ENCODE measurements around the gene PDE7B.
"Not testable (repeated sequence)": the region's sequence is repeated elsewhere in the genome, so short reads cannot be mapped to it uniquely, and the experiment has no call there.

PDE7B gene

DNA sequence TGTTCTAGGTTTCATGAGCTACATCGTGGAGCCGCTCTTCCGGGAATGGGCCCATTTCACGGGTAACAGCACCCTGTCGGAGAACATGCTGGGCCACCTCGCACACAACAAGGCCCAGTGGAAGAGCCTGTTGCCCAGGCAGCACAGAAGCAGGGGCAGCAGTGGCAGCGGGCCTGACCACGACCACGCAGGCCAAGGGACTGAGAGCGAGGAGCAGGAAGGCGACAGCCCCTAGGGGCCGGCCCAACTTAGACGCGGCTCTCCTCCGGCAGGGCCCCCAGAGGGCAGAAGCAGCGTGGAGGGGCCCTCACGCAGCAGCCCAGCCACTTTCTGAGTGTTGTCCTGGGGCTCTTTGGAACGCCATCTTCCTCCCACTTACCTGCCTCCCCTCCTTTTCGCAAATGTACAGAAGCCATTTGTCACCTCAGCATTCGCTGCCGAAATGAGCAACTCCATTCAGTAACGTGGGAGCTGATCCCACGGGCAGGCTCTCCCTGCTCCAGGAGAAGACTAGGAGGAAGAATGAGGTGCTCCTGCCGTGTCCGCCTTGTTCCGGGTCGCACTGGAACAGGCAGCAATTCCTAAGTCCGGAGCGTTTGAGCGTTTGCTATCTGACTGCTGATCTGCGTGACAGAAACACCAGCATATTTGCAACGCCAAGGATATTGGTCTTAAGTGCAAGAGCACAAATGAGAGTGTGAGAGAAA, 340.3 kb downstream of the PDE7B start:
- DNase-seq (ENCODE audit: low spot score): no peak

DNA sequence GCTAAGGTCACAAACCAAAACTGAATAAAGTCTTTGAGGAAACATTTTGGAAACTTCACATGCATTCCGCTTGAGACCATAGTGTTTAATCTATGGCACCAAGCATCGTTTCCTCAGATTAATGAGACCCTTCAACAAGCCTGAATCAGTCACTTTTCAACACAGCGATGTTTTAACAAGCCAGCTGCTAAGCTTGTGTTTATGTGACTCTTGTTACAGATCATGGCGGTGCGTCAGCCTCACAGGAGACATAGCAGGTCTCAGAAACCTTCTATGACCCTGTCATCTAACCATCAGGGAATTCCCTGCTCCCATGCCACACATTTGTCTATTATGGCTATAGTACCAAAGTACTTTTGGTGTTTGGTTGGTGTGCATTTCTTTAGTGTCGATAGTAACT, 341.4 kb downstream of the PDE7B start:
- no peak for DNase-seq (ENCODE audit: low spot score)

DNA sequence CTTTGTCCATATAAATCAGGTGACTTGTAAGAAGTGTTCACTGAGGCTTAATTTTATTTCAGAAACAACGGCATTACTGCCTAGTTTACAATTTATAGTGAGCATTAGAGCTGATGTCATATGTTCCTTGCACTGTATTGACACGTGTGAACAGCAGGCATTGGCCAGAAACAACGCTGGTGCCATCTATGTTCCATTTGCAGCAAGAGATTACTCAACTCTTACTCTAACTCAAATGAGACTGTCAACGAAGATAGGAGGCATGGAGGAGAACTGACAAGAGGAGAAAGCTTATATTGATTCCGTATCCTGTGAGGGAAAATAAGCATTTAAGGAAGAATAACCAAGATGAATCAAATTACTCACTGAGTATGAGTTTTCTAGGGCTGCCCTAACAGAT, 350.2 kb downstream of the PDE7B start:
- no peak for DNase-seq (ENCODE audit: low spot score)

DNA sequence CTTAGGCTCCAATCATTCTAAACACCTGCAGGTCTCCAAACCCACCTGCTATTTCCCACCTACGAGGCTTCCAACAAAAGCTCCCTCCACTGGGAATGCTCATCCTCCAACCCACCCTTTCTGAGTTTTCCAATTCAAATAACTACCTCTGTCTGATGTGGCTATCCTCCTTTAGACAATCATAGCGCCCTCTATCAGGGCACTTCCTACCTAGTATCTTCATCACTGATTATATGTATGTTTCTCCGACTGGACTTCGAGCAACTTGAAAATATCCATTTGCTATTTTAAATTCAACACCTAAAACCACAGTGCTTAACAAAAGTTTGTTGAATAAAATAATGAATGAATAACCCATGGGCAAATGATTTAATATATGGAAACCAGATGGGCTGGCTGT, 357.3 kb downstream of the PDE7B start:
- no peak for DNase-seq (ENCODE audit: low spot score)

DNA sequence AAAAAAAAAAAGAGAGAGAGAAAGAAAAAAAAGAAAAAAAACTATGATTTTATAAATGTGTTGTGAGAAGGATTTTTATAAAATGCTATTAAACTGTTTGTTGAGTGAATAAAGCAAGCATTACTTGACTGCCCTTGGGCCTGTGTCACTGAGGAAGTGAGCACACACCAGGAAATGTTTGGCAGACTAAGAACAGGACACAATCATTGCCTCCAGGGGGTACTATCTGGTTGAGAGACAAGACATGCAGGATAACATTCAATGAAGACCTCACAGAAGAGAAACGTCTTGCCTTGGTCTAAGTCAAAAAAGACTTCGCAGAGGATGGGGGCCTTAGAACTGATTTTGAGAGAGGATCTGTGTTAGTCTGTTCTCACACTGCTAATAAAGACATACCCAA, 358.0 kb downstream of the PDE7B start:
- DNase-seq (ENCODE audit: low spot score): no peak

DNA sequence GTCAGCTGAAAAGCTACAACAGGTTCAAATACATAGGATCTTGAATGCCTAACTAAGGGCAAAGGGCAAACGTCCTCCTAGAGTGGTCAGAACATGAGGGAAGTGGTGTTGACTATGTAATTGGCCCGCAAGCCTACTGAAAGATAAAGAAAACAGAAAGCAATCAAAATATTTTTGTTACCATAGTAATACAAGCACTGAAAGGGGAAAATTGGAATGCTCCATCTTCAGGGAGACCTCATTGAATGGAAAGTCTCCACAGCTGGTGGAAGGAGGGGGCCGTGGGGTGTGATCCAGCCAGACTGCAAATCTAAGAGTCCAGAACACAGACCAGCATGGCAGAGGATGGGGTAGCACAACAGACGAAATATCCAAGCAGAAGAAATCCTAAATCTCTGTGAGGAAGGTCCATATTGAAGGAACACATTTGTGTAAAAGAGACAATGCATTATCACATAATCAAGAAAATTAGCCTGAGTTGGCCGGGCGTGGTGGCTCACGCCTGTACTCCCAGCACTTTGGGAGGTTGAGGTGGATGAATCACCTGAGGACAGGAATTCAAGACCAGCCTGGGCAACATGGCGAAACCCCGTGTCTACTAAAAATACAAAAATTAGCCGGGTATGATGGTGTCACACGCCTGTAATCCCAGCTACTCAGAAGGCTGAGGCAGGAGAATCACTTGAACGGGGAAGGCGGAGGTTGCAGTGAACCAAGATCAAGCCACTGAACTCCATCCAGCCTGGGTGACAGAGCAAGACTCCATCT, 359.1 kb downstream of the PDE7B start:
- DNase-seq (ENCODE audit: low spot score): no peak

DNA sequence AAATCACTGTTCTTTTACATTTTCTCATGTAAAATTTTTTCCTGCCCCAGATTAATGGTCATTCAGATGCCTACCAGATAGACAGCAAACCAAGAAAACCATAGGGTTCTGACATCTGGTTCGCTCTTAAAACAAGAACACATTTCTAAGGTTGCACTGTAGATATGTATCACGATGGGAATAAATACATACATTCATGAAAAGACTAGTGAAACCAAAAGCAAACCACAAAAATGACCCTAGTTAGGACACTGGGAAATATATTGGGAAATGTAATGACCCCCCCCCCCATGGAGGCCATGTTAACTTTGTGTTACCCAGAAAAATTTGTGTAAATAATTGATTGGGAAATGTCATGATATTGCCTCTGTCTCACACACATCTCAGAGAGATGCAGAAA, 361.1 kb downstream of the PDE7B start:
- DNase-seq (ENCODE audit: low spot score): no peak

DNA sequence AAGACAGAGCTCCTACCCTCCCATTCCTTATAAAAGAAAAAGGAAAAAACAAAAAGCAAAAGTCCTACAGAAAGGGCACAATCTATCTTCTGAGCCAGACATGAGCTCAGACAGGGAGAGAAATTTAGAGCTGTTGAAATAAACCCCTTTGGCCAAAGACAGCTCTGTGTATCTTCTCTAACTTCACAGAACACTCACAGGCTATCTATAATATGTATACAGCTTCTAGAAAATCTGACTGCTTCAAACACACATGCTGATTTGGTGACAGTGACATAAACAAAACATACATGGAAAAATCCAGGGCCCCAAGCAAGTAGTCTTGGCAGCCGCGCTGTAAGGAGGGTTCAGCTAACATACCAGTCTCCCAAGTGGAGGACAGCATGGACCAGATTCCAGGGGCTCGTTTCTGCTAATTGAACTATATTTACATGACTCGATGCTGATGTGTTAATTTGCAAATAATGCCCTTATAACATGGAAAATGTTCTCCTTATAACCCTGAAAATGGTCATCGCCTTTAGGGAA, 361.6 kb downstream of the PDE7B start:
- DNase-seq (ENCODE audit: low spot score): no peak

DNA sequence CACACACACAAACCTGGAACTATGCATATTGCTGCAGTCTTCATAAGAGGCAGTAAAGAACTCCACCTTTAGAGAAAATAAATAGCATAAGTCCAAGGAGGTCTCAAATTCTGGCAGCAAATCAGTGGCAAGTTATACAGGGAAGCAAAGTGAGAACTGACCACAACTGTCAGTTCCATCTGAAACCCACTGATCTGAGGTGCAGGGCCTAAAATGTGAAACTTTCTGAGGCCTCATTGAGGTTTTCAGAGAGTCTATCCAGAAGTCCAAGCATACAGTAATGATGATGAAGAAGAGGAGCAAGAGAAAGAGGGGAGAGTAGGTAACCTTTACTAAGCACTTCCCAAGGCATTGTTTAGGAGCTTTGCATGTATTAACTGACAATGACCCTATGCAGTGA, 362.4 kb downstream of the PDE7B start:
- DNase-seq (ENCODE audit: low spot score): no peak

DNA sequence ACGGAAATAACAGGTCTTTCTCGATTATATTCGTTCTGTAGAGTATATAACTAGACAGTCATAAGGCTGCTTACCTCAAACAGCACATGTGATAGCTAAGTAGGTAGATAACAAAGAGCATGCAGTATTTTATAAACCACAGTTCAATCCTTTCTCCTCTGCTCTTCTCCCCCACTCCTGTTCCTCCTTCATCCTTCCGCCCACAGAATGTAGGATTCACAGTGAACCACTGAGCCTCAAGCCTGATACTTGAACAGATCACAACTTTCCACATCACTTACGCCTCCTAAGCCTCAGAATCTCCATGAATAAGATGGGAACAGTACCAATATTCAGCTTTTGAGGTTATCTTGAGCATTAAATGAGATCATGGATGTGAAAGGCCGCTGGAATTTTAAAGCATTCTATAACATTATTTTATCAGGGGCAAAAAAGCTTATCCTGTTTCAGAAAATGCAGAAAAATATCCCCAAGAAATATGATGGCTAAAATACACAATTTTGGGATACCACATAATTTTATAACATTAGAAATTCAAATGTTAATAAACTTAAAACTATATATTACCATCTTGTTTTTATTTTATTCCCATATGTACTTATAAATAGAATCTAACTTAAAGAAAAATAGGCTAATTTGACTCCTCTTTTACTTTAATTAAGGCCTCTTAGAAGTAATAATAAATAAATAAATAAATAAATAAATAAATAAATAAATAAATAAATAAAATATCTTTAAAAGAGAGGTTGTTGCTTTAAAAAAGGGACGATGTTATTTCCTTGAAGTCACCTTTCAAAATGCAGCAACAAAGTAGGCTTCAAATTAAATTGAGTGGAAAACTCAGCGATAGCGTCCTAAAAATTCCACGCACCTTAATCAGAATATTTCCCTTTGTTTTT, 365.3 kb downstream of the PDE7B start:
- no peak for DNase-seq (ENCODE audit: low spot score)

DNA sequence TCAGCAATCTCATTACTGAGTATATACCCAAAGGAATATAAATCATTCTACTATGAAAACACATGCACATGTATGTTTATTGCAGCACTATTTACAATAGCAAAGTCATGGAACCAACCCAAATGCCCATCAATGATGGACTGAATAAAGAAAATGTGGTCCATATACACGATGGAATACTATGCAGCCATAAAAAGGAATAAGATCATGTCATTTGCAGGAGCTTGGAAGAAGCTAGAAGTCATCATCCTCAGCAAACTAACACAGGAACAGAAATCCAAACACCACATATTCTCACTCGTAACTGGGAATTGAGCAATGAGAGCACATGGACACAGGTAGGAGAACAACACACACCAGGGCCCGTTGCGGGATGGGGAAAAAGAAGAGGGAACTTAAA, 373.5 kb downstream of the PDE7B start:
- DNase-seq (ENCODE audit: low spot score): not testable (repeated sequence)

DNA sequence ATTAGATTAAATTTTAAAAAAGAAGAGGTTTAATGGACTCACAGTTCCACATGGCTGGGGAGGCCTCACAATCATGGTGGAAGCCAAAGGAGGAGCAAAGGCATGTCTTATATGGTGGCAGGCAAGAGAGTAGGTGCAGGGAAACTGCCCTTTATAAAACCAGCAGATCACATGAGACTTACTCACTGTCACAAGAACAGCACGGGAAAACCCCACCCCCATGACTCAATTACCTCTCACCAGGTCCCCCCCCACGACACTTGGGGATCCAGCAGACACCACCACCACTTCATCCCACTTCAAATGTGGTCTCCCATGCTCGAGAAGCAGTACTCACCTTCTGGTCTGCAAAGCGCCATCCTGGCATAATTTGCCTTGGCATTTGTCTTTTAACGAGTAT, 374.0 kb downstream of the PDE7B start:
- no peak for DNase-seq (ENCODE audit: low spot score)

DNA sequence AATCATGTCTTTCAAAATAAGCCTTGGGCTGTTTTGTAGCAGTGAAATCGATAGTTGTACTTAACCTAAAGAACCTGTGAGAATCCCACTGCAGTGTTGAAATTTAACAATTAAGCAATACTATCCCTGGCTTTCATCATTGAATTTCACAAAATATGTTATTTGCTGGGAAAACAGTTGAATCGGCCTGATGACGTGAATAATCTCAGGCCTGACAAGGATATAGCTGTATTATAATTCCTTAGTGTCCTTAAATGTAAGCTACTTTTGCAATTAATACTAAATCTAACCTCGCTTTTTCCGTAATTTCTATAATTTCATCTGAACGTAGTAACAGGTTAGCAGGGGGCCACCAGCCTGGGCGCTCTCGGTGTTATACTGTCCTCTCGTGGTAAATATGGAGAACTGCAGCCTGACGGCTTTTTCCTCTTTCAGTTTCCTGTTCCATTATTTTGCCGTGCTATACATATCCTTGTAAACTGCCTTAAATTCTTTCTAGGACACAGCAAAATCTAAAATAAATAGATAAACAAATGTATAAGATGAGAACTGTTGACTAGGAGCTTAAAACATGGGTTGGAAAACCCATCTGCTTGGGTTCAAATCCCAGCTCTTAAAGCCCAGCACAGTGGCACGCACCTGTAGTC, 374.6 kb downstream of the PDE7B start:
- peak; percentile 46 for DNase-seq (ENCODE audit: low spot score)

DNA sequence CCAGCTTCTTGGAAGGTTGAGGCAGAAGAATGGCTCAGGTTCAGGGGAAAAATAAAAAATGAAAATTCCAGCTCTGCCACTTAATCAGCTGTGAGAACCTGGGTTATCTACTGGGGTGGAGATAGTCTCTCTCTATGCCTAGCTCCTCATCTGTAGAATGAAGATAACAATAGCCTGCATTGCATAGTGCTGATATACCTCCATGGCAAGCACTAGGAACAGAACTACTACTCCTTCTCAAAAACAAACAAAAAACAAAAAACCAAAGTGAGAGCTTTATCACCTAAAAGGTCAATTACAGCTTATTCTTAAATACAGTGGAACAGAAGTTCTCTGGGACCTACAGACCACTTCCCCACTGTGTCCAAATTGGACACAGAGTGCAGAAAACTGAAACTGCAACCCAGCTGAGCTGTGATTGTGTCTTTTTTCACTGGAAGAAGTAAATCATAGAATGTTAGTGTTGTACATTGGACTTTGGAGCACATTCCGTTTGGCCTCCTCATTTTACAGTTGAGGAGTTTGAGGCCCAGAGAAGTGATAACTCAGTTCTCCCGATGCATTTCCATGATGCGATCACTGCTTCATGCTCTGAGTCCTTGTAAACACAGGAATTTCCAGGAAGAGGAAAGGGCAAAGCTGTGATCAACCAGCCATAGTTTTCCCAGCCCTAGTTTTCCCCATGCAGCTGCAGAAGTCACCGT, 375.3 kb downstream of the PDE7B start:
- no peak for DNase-seq (ENCODE audit: low spot score)

DNA sequence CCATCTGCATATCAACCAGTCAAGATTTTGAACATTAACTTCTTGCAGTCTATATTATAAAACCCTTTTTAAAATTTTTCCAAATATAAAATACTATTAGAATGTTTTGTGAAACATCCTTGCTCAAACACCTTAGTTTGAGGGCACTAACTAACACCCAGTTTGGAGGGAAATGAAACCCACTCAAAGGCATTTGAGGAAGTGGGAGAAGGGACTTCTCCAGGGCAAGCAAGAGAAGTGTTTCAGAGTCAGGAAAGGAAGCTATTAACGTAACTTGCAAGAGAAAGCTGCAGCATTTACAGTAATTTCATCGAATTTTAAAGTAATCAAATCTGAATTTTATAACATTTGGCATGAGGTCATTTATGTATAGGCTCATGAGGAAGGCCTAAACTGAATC, 377.3 kb downstream of the PDE7B start:
- DNase-seq (ENCODE audit: low spot score): no peak

DNA sequence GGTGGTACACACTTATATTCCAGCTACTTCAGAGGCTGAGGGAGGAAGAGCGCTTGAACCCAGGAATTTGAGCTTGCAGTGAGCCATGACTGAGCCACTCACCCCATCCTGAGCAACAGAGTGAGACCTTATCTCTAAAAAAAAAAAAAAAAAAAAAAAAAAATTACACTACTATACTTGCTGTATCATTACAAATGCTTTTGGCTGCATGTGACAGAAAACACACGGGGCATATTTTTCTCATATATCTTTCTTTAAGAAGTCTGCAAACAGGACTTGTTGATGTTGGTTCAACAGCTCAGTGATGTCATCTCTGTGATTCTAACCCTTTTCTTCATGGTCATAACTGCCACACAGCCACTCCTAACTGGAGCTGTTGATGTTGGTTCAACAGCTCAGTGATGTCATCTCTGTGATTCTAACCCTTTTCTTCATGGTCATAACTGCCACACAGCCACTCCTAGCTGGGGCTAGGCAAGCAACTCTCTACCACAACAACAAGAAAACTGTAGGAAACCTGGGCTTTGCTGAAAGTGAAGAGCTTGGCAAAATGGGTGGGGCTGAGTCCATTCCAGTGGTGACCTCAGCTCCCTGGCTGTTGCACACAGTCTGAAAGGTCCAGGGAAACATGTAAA, 378.8 kb downstream of the PDE7B start:
- no peak for DNase-seq (ENCODE audit: low spot score)

DNA sequence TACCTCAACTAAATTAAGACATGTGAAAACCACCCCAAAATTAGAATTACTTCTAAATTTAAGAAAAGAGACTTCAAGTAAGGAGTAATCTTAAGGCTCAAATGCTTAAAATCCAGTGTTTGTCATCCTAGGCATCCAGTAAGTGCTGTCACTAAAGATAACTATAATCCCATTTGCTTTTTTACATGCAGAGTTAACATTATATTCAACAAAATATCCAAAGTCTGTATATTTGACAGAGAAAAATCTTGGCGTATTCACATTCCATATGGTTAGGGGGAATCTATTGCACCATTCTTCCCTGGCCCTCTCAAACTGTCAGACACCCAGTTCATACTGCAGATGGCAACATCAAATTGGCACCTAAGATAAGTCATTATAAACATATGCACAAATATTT, 381.2 kb downstream of the PDE7B start:
- DNase-seq (ENCODE audit: low spot score): no peak

DNA sequence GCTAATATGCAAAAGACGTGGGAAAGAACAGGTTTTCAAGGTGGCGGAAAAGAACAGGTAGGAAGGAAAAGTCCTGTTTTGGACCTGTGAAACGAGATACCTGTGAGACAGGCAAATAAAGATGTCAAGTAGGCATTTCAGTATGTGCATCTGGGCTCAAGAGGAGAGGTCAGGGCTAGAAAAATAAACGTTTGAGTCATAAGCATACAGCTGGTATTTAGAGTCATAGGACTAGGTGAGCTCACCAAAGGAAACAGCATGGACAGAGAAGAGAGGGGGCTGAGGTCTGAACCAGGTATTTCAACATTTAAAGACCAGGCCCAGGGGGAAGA, 383.7 kb downstream of the PDE7B start:
- DNase-seq (ENCODE audit: low spot score): no peak

DNA sequence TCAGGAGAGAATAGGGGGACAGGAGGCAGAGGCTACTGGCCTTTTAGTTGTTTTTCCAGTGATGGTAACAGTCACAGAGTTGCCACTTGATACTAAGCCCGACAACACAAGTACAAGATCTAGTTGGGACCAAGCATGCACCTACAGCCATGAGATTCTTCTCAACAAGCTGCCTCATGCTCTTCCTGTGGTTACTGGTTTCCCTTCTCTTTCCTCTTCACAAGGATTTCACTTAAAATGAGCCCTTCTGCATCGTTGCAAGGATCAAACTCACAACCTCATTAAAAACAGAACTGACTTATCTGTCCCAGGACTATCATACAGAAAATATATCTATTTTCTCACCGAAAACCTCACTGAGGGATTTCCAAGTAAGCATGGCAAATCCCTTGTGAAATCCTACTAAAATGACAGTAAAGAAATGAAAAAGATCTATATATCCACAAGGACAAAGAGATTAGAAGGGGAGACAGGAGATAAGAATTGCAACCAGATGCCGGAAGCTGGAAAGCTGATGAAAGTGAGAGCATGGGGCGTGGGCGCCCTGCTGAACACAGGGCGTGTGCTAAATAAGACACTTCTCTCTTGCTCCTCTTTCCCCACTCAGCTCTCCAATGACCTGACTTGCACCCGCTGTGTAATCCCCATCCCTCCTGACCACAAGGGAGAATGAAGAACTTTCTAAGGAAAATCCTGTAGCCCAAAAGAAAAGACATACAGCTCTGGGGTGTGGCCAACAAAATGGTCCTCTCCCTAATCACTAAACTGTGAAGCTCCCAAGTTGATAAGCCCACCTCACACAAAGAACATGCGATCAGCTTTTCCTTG, 385.2 kb downstream of the PDE7B start:
- DNase-seq (ENCODE audit: low spot score): no peak

DNA sequence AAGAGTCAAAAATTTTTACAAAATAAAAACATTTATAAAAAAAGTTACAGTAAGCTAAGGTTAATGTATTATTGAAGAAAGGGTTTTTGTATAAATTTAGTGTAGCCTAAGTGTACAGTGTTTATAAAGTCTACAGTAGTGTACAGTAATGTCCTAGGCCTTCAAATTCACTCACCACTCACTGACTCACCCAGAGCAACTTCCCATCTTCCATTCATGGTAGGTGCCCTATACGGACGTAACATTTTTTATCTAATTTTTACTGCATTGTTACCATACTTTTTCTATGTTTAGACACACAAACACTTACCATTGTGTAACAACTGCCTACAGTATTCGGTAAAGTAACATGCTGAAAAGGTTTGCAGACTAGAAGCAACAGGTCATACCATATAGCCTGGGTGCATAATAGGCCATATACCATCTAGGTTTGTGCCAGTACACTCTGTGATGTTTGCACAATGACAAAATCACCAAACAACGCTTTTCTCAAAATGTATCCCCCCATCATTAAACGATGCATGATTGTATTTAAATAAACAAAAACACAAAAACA, 392.6 kb downstream of the PDE7B start:
- no peak for DNase-seq (ENCODE audit: low spot score)
